GM12878 (cell line): Measurements from ENCODE around the gene RETREG2. TPM values are rescaled to one million over a fixed set of nuclear protein-coding genes. Genes with fewer than 3 reads are reported as not detected.

Experiments used
- CBX5 ChIP-seq: sonication (generic); IDR thresholded peaks from 2 replicates; pipeline ENCODE4 v1.6.1; 2016; ENCODE audit warnings: low read depth, moderate library complexity, mild to moderate bottlenecking, inconsistent platforms
- EED ChIP-seq: sonication (generic); IDR thresholded peaks from 2 replicates; pipeline ENCODE4 v1.6.1; 2016; ENCODE audit warnings: antibody characterized with exemption, low read depth
- EGR1 ChIP-seq, 2 experiments: IDR thresholded peaks; 1 replicate in 1 of 2; 2 replicates in 1 of 2; pipeline ENCODE4 v1.6.1; 2011 to 2012; ENCODE audit warnings: low read depth in 2 of 2, low read length in 2 of 2, borderline replicate concordance in 1 of 2, mild to moderate bottlenecking in 1 of 2, moderate library complexity in 1 of 2
- EZH2 ChIP-seq: IDR thresholded peaks from 2 replicates; pipeline ENCODE4 v1.6.1; 2012; ENCODE audit warnings: low read depth, mild to moderate bottlenecking, control low read depth, inconsistent platforms, low read length, borderline replicate concordance; ENCODE audit not compliant: control insufficient read depth
- FOXM1 ChIP-seq: IDR thresholded peaks from 2 replicates; pipeline ENCODE4 v1.6.1; 2012; ENCODE audit warnings: low read depth, mild to moderate bottlenecking, inconsistent platforms, low read length, moderate library complexity
- HCFC1 ChIP-seq: fragments of 150-350 bp; IDR thresholded peaks from 2 replicates; pipeline ENCODE4 v1.6.1; 2014; ENCODE audit warnings: low read length
- HDAC6 ChIP-seq: fragments of 200-600 bp; sonication (generic); IDR thresholded peaks from one replicate; pipeline ENCODE4 v1.8.0; 2017; ENCODE audit warnings: antibody characterized with exemption; ENCODE audit not compliant: unreplicated experiment
- MYB ChIP-seq: fragments of 150-350 bp; IDR thresholded peaks from 2 replicates; pipeline ENCODE4 v1.6.1; 2014; ENCODE audit warnings: mild to moderate bottlenecking, low read depth, low read length, borderline replicate concordance
- NFXL1 ChIP-seq: fragments of 450-650 bp; IDR thresholded peaks from 2 replicates; pipeline ENCODE4 v1.6.1; 2017; ENCODE audit warnings: antibody characterized with exemption, mild to moderate bottlenecking, borderline replicate concordance
- NFYA ChIP-seq: IDR thresholded peaks from 2 replicates; pipeline ENCODE4 v1.6.1; 2011; ENCODE audit warnings: low read depth, mild to moderate bottlenecking, low read length, improper control_type of control experiment, borderline replicate concordance
- PAX8 ChIP-seq: fragments of 450-650 bp; IDR thresholded peaks from 2 replicates; pipeline ENCODE4 v1.6.1; 2017; ENCODE audit warnings: mild to moderate bottlenecking, moderate library complexity
- RB1 ChIP-seq: fragments of 450-650 bp; formaldehyde crosslinking; IDR thresholded peaks from 2 replicates; pipeline ENCODE4 v1.6.1; 2017; ENCODE audit warnings: mild to moderate bottlenecking, borderline replicate concordance
- RUNX3 ChIP-seq: IDR thresholded peaks from 2 replicates; pipeline ENCODE4 v1.6.1; 2012; ENCODE audit warnings: low read length, inconsistent platforms
- SIN3A ChIP-seq: IDR thresholded peaks from 2 replicates; pipeline ENCODE4 v1.6.1; 2012; ENCODE audit warnings: low read depth, low read length, improper control_type of control experiment
- STAT3 ChIP-seq: IDR thresholded peaks from 2 replicates; pipeline ENCODE4 v1.6.1; 2011; ENCODE audit warnings: low read depth, low read length, improper control_type of control experiment
- TCF12 ChIP-seq: IDR thresholded peaks from 2 replicates; pipeline ENCODE4 v1.6.1; 2011; ENCODE audit warnings: low read depth, mild to moderate bottlenecking, low read length
- ZNF217 ChIP-seq: fragments of 450-650 bp; IDR thresholded peaks from 2 replicates; pipeline ENCODE4 v1.6.1; 2017; ENCODE audit warnings: antibody characterized with exemption, mild to moderate bottlenecking
- ZNF274 ChIP-seq: IDR thresholded peaks from one replicate; pipeline ENCODE4 v1.8.0; 2011; ENCODE audit not compliant: insufficient read length, insufficient read depth
- ZZZ3 ChIP-seq: IDR thresholded peaks from 2 replicates; pipeline ENCODE4 v1.6.1; 2011; ENCODE audit warnings: low read depth; ENCODE audit not compliant: control insufficient read depth, insufficient read length
- polyA plus RNA-seq, 11 experiments: library from polyadenylated mRNA; depleted of rRNA in 4 of 11; unstranded in 6 of 11; stranded (reverse) in 5 of 11; fragments of >200 nt; fragmentation: Nextera tagmentation in 4 of 11; fragmentation: Illumina TruSeq in 1 of 11; extraction: Ambion mirVana in 4 of 11; extraction: Trizol in 1 of 11; gene quantifications; 1 replicate in 1 of 11; 2 replicates in 10 of 11; pipeline versions ENCODE4 v1.2.1 to v1.2.3, GENCODE V29; 2011 to 2016; ENCODE audit warnings: inconsistent platforms in 2 of 11, missing spikeins in 2 of 11, low read depth in 1 of 11
- total RNA-seq, 4 experiments: library from RNA; depleted of rRNA in 3 of 4; stranded (reverse); fragments of >200 nt in 3 of 4; fragmentation: Illumina TruSeq in 1 of 4; extraction: Trizol in 1 of 4; gene quantifications; 2 replicates each; pipeline versions ENCODE4 v1.2.1 to v1.2.3, GENCODE V29; 2013 to 2021
- TF ChIP-seq, protein P1 (sequence below): fragments of 150-350 bp; IDR thresholded peaks from 2 replicates; pipeline ENCODE4 v1.6.1; 2014; ENCODE audit warnings: mild to moderate bottlenecking, low read depth, low read length
- TF ChIP-seq, protein P2 (sequence below): IDR thresholded peaks from 2 replicates; pipeline ENCODE4 v1.6.1; 2012; ENCODE audit warnings: low read depth, low read length, improper control_type of control experiment
- TF ChIP-seq, protein P3 (sequence below): IDR thresholded peaks from 2 replicates; pipeline ENCODE4 v1.6.1; 2011; ENCODE audit warnings: low read depth, low read length, improper control_type of control experiment, borderline replicate concordance
- TF ChIP-seq, protein P4 (sequence below): IDR thresholded peaks from 2 replicates; pipeline ENCODE4 v1.6.1; 2012; ENCODE audit warnings: low read depth, low read length, improper control_type of control experiment
- TF ChIP-seq, protein P5 (sequence below): fragments of 450-650 bp; IDR thresholded peaks from 2 replicates; pipeline ENCODE4 v1.6.1; 2017; ENCODE audit warnings: mild to moderate bottlenecking

The RETREG2 gene
- total and polyA plus RNA-seq, 10 of the 15 experiments (the other 5 are each of a cell fraction or from before 2014, with no cell fraction given), result 10.1 to 72.0 (median 28.3) TPM

DNA sequence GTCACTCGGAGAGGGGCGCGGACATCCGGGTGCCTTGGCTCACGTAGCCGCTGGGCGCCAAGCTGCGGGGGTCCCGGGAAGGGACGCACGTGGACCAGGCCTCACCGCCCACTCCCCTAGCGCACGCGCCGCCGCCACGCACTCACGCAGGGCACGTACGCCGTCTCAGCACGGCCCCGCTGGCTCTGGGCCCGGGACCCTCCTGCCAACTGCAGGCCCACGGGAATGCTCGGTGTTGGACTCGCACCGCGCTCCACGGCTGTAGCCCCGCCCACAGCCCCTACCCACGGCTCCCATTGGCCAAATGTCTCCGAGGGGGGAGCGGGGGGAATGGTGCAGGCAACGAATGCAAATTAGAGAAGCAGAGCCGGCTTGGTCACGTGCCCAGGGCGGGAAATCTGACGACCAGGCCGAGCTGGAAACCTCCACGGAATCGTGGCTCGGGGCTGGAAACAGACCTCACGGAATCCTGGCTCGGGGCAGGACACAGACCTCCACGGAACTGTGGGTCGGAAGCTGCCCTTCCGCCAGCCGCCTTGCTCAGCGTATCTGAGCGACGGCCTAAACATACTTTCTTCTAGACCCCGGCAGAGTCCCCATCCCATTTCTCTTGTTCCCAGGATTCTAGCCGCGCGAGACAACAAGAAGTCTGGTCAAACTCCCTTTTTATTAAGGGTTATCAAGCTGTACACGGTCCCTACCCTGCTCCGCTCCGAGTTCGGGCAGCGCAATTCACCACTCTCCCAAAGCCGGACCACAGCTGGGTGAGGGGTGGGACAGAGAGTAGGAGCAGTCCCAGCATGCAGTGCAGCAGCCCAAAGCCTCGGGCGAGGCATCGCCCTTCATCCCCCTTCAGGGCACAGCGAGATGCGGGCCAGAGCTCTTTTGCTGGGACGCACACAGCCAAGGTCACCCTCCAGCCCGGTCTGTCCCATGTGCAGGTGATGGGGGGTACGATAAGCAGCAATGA, 40.9 kb downstream of the RETREG2 start, which contains the start of gene ABCB6 (continued):
- TF ChIP-seq, protein P1, sequence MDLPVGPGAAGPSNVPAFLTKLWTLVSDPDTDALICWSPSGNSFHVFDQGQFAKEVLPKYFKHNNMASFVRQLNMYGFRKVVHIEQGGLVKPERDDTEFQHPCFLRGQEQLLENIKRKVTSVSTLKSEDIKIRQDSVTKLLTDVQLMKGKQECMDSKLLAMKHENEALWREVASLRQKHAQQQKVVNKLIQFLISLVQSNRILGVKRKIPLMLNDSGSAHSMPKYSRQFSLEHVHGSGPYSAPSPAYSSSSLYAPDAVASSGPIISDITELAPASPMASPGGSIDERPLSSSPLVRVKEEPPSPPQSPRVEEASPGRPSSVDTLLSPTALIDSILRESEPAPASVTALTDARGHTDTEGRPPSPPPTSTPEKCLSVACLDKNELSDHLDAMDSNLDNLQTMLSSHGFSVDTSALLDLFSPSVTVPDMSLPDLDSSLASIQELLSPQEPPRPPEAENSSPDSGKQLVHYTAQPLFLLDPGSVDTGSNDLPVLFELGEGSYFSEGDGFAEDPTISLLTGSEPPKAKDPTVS, result no peak
- no peak for TF ChIP-seq HDAC6
- TF ChIP-seq, protein P2, sequence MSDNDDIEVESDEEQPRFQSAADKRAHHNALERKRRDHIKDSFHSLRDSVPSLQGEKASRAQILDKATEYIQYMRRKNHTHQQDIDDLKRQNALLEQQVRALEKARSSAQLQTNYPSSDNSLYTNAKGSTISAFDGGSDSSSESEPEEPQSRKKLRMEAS, result peak; percentile 89
- TF ChIP-seq ZZZ3, result no peak
- no peak for TF ChIP-seq NFXL1
- TF ChIP-seq, protein P3, sequence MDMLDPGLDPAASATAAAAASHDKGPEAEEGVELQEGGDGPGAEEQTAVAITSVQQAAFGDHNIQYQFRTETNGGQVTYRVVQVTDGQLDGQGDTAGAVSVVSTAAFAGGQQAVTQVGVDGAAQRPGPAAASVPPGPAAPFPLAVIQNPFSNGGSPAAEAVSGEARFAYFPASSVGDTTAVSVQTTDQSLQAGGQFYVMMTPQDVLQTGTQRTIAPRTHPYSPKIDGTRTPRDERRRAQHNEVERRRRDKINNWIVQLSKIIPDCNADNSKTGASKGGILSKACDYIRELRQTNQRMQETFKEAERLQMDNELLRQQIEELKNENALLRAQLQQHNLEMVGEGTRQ, result peak; percentile 89
- TF ChIP-seq SIN3A, result no peak; the same call in 1 of the 2 replicates
- TF ChIP-seq EED, result 0 out of 2 replicates have a peak, but pooled peaks have one; percentile 15
- peak; percentile 9 to 65; a peak in 1 of 3 replicates for TF ChIP-seq EGR1 (IDR thresholded peaks at IDR 0.05; ENCODE audit: borderline replicate concordance in 1 of 2, low read depth in 2 of 2, low read length in 2 of 2)
- peak; percentile 73; the same call in 1 of the 2 replicates for TF ChIP-seq RB1
- TF ChIP-seq CBX5, result no peak
- no peak for TF ChIP-seq MYB
- no peak for TF ChIP-seq STAT3
- TF ChIP-seq, protein P4, sequence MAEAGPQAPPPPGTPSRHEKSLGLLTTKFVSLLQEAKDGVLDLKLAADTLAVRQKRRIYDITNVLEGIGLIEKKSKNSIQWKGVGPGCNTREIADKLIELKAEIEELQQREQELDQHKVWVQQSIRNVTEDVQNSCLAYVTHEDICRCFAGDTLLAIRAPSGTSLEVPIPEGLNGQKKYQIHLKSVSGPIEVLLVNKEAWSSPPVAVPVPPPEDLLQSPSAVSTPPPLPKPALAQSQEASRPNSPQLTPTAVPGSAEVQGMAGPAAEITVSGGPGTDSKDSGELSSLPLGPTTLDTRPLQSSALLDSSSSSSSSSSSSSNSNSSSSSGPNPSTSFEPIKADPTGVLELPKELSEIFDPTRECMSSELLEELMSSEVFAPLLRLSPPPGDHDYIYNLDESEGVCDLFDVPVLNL, result peak; percentile 91
- TF ChIP-seq ZNF217, result peak; percentile 32; the same call in 1 of the 2 replicates
- TF ChIP-seq FOXM1, result no peak
- TF ChIP-seq EZH2, result no peak
- TF ChIP-seq, protein P5, sequence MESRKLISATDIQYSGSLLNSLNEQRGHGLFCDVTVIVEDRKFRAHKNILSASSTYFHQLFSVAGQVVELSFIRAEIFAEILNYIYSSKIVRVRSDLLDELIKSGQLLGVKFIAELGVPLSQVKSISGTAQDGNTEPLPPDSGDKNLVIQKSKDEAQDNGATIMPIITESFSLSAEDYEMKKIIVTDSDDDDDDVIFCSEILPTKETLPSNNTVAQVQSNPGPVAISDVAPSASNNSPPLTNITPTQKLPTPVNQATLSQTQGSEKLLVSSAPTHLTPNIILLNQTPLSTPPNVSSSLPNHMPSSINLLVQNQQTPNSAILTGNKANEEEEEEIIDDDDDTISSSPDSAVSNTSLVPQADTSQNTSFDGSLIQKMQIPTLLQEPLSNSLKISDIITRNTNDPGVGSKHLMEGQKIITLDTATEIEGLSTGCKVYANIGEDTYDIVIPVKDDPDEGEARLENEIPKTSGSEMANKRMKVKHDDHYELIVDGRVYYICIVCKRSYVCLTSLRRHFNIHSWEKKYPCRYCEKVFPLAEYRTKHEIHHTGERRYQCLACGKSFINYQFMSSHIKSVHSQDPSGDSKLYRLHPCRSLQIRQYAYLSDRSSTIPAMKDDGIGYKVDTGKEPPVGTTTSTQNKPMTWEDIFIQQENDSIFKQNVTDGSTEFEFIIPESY, result no peak
- TF ChIP-seq NFYA, result no peak
- no peak; the same call in 1 of the 2 replicates for TF ChIP-seq HCFC1
- no peak for TF ChIP-seq TCF12
- TF ChIP-seq RUNX3, result no peak
- no peak for TF ChIP-seq ZNF274
- TF ChIP-seq PAX8, result no peak
